Lower leg skin (tissue), 4 donors: ENCODE measurements around the gene POLN. TPM values are rescaled to one million over a fixed set of nuclear protein-coding genes. Genes with fewer than 3 reads are reported as not detected.
"Not testable (repeated sequence)": the region's sequence is repeated elsewhere in the genome, so short reads cannot be mapped to it uniquely, and the experiment has no call there.

Experiments
- DNase-seq, 2 donors: peaks; one replicate each; pipeline ENCODE4 v3.0.0-alpha.2; 2019; ENCODE audit warnings: low spot score in 2 of 2
- H3K4me3 ChIP-seq: fragments of 200-600 bp; sonication (generic); 2 replicates; pipeline ENCODE4 v1.5.1; 2017; ENCODE audit warnings: mild to moderate bottlenecking, low read depth; ENCODE audit not compliant: poor library complexity, severe bottlenecking
- POLR2A ChIP-seq, 2 donors: fragments of 450-650 bp; IDR thresholded peaks; one replicate each; pipeline ENCODE4 v1.6.1; 2016 to 2017; ENCODE audit warnings: antibody characterized with exemption in 2 of 2, mild to moderate bottlenecking in 1 of 2, moderate library complexity in 1 of 2
- WGBS, 2 donors: methylation state at CpG; one replicate each; pipeline ENCODE4 v1.1.5; 2018; 5-methylcytosine and 5-hydroxymethylcytosine counted together
- intact Hi-C: fragments of 100-400 bp; cut with DNase I; formaldehyde crosslinking; loops from one replicate; pipeline ENCODE4 v1.15.0; 2023; ENCODE audit warnings: low total_unique reads
- total RNA-seq, 4 donors: library from RNA; depleted of rRNA; stranded (reverse); fragments of >200 nt; gene quantifications; one replicate each; pipeline ENCODE4 v1.1.0, GENCODE V29; 2016
- TF ChIP-seq, protein P1 (sequence below), 3 donors: fragments of 450-650 bp; IDR thresholded peaks; one replicate each; pipeline ENCODE4 v1.5.1; 2016; ENCODE audit warnings: antibody characterized with exemption in 3 of 3, mild to moderate bottlenecking in 3 of 3, moderate library complexity in 2 of 3

POLN gene
- total RNA-seq, 4 donors from 2014 or later: 0.30 to 3.3 (median 0.89) TPM

DNA sequence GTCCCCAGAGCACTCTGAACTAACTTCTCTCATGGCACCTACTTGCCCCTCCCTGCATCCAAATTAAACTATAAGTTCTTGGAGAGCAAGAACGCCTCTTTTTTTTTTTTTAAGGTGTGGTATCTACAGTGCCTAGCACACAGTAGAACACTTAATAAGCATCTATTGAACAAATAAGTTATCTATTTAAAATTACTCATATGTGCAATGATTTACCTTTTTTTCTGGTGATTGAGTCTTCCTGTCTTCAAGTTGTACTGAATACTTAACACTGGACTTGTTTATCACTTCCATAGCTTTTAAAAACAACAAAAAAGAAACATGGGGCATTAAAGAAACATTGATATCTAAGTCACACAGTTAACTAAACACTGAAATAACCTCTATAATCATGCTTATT, 29.1 kb downstream of the POLN start:
- no peak for TF ChIP-seq POLR2A (IDR thresholded peaks at IDR 0.05)
- H3K4me3 ChIP-seq: no peak overlapping the region
- WGBS, 2 donors: 78 to 93% methylated on average over 1 of the region's 1 CpG
- intact Hi-C loops: loop anchor here (10.0 kb wide), 1 partner anchor 242 kb away; no protein-coding TSS in a partner anchor
- no peak for DNase-seq

DNA sequence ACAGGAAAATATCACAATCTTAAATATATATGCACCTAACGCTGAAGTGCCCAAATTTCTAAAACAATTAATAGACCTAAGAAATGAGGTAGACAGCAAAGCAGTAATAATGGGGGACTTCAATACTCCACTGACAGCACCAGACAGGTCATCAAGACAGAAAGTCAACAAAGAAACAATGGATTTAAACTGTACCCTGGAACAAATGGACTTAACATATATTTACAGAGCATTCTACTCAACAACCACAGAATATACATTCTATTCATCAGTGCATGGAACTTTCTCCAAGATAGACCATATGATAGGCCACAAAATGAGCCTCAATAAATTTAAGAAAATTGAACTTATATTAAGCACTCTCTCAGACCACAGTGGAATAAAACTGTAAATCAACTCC, 39.1 kb downstream of the POLN start:
- DNase-seq, H3K4me3 ChIP-seq, intact Hi-C loops: not testable (repeated sequence)
- WGBS, 2 donors: 92 to 96% methylated on average over 1 of the region's 1 CpG

DNA sequence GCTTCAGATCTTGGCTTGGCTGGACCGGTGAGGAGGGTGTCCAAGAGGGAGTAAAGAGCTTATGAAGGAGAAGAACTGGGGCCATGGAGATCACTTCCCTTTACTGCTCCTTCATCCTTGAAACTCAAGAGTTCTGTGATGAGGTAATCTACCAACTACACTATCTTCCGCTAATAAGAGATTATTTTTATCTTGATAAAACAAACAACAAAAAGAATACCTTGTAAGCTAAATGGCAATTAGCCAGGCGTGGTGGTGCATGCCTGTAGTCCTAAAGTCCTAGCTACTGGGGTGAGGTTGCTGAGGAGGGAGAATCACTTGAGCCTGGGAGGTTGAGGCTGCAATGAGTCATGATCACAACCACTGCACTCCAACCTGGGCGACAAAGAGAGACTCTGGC, 47.4 kb downstream of the POLN start:
- intact Hi-C loops: no loop called here
- TF ChIP-seq, protein P1, sequence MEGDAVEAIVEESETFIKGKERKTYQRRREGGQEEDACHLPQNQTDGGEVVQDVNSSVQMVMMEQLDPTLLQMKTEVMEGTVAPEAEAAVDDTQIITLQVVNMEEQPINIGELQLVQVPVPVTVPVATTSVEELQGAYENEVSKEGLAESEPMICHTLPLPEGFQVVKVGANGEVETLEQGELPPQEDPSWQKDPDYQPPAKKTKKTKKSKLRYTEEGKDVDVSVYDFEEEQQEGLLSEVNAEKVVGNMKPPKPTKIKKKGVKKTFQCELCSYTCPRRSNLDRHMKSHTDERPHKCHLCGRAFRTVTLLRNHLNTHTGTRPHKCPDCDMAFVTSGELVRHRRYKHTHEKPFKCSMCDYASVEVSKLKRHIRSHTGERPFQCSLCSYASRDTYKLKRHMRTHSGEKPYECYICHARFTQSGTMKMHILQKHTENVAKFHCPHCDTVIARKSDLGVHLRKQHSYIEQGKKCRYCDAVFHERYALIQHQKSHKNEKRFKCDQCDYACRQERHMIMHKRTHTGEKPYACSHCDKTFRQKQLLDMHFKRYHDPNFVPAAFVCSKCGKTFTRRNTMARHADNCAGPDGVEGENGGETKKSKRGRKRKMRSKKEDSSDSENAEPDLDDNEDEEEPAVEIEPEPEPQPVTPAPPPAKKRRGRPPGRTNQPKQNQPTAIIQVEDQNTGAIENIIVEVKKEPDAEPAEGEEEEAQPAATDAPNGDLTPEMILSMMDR (IDR thresholded peaks at IDR 0.05): no peak
- TF ChIP-seq POLR2A (IDR thresholded peaks at IDR 0.05): no peak
- no peak overlapping the region for H3K4me3 ChIP-seq
- DNase-seq: no peak
- 92% methylated on average over 4 of the region's 4 CpGs for WGBS, 2 donors

- no peak overlapping the region for H3K4me3 ChIP-seq
- DNase-seq: no peak
- intact Hi-C loops: no loop called here
- WGBS, 2 donors: 93 to 95% methylated on average over 7 of the region's 7 CpGs
- TF ChIP-seq POLR2A (IDR thresholded peaks at IDR 0.05): no peak
- TF ChIP-seq, protein P1 (IDR thresholded peaks at IDR 0.05): no peak
Observed at GRCh38 chr4:2193326-2193725, 48.6 kb downstream of the POLN start.

GRCh38 chr4:2186865-2187172, 55.1 kb downstream of the POLN start:
- TF ChIP-seq, protein P1 (IDR thresholded peaks at IDR 0.05): no peak
- no peak for TF ChIP-seq POLR2A (IDR thresholded peaks at IDR 0.05)
- intact Hi-C loops: no loop called here
- H3K4me3 ChIP-seq: no peak overlapping the region
- DNase-seq: no peak

DNA sequence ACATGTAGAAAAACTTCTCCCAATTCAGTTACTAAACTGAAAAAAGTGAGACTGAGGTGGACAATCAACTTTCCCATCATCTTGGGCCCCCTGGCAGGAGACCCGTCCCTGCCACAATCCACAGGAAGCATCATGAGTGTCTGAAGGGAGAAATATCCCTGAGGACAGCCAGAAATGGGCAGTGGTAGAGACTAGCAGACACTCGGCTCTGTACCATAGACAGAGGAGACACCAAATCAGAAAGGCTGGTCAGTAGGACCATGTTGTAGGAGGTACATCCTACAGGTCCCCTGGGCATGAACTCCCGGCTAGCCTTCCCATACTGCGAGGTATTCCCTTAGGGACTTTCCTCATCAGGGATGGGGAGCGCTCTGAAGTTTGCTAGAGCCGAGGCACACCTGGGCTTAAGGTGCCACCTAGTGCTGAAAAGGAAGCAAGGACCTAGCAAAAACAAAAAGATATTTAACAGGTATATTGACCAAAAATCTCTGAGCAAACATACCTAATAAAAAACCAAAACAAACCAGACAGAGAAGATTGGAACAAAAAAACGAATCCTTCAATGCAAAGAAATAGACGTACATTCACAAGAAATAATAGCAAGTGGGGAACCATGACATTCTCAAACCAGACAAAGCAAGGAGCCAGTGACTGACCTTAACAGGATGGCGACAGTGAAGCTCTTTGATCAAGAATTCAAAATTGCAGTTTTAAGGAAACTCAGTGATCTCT, 55.6 kb downstream of the POLN start:
- H3K4me3 ChIP-seq: no peak overlapping the region
- intact Hi-C loops: no loop called here
- WGBS, 2 donors: 55 to 57% methylated on average over 9 of the region's 9 CpGs
- DNase-seq: no peak
- no peak for TF ChIP-seq POLR2A (IDR thresholded peaks at IDR 0.05)
- TF ChIP-seq, protein P1 (IDR thresholded peaks at IDR 0.05): no peak

DNA sequence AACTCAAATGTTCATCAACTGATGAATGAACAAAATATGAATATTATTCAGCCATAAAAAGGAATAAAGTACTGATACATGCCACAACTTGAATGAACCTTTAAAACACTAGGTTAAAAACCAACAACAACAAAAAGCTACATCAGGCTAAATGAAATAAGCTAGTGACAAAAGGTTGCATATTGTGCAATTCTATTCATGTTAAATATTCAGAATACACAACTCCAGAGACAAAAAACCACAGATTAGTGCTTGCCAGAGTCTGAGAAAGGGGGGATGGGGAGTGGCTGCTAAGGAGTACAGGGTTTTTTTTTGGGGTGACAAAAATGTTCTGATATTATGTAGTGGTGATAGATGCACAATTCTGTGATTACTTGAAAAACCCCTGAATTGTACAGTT, 58.5 kb downstream of the POLN start:
- no peak for TF ChIP-seq POLR2A (IDR thresholded peaks at IDR 0.05)
- TF ChIP-seq, protein P1 (IDR thresholded peaks at IDR 0.05): no peak
- DNase-seq: no peak
- no peak overlapping the region for H3K4me3 ChIP-seq
- intact Hi-C loops: no loop called here
